GM12878 (cell line): Measurements from ENCODE around the gene PRDM8. TPM values are rescaled to one million over a fixed set of nuclear protein-coding genes. Genes with fewer than 3 reads are reported as not detected.

Source experiments
- ATAC-seq: fragments of 200-7000 bp; cut with Tn5 transposase; 3 replicates; pipeline ENCODE4 v1.9.1; 2020; ENCODE audit warnings: mild to moderate bottlenecking, moderate library complexity
- BruUV-seq: library from RNA; stranded (reverse); fragments of 400-500 nt; replicated peaks from 2 replicates; lab custom pipeline; 2021; lab: Mats Ljungman, UMichigan
- CTCF ChIA-PET: fragments of 300-600 bp; sonication (Branson Sonifier 250); formaldehyde crosslinking; extraction: SDS; loops from one replicate; lab custom pipeline; 2021; ENCODE audit warnings: inconsistent platforms; lab: Yijun Ruan, JAX
- POLR2A ChIA-PET: fragments of 350-600 bp; formaldehyde crosslinking; extraction: SDS; loops from one replicate; lab custom pipeline; 2021; ENCODE audit warnings: inconsistent platforms; lab: Charles Lee
- RAD21 ChIA-PET: fragments of 300-600 bp; sonication (Branson Sonifier 250); formaldehyde crosslinking; loops from one replicate; lab custom pipeline; 2023; ENCODE audit warnings: antibody characterized with exemption; ENCODE audit not compliant: unreplicated experiment; lab: Charles Lee
- SMC1A ChIA-PET: fragments of 300-600 bp; sonication (Branson Sonifier 250); formaldehyde crosslinking; loops from one replicate; lab custom pipeline; 2023; ENCODE audit not compliant: unreplicated experiment, uncharacterized antibody; lab: Charles Lee
- DNase-seq: peaks from one replicate; pipeline ENCODE4 v3.0.0-alpha.2; 2011; ENCODE audit warnings: low read depth, low spot score
- FAIRE-seq: peaks from 3 replicates; lab custom pipeline; 2011; peaks lifted over from hg19 to GRCh38; lab: Jason Lieb, UNC
- H2AFZ ChIP-seq: 2 replicates; pipeline ENCODE4 v1.6.0; 2011; ENCODE audit warnings: low read depth, low read length, control low read depth; ENCODE audit not compliant: control insufficient read depth
- H3K27ac ChIP-seq: 2 replicates; pipeline ENCODE4 v1.5.1; 2011; ENCODE audit warnings: control low read depth; ENCODE audit not compliant: control insufficient read depth, insufficient read depth
- H3K27me3 ChIP-seq, 2 experiments: replicated peaks in 1 of 2; 2 replicates each; pipeline versions ENCODE4 v1.6.0 to v1.6.1; 2011; ENCODE audit warnings: low read length in 1 of 2; ENCODE audit not compliant: control insufficient read depth in 2 of 2, insufficient read depth in 2 of 2
- H3K36me3 ChIP-seq, 2 experiments: 2 replicates each; pipeline ENCODE4 v1.5.1; 2011; ENCODE audit warnings: low read length in 1 of 2; ENCODE audit not compliant: control insufficient read depth in 2 of 2, insufficient read depth in 2 of 2
- H3K4me1 ChIP-seq: 2 replicates; pipeline ENCODE4 v1.6.1; 2011; ENCODE audit warnings: mild to moderate bottlenecking, low read length, moderate library complexity, mixed read lengths; ENCODE audit not compliant: control insufficient read depth, insufficient read depth
- H3K4me2 ChIP-seq: 2 replicates; pipeline ENCODE4 v1.6.0; 2011; ENCODE audit warnings: control low read depth; ENCODE audit not compliant: control insufficient read depth, insufficient read depth
- H3K4me3 ChIP-seq: fragments of 200-600 bp; sonication (generic); 2 replicates; pipeline ENCODE4 v1.5.1; 2016
- H3K79me2 ChIP-seq: 2 replicates; pipeline ENCODE4 v1.6.0; 2011; ENCODE audit warnings: low read length; ENCODE audit not compliant: control insufficient read depth, insufficient read depth
- H3K9ac ChIP-seq: 2 replicates; pipeline ENCODE4 v1.8.0; 2011; ENCODE audit warnings: low read length, control low read depth, mixed read lengths; ENCODE audit not compliant: control insufficient read depth, insufficient read depth
- H3K9me3 ChIP-seq: replicated peaks from 3 replicates; pipeline ENCODE4 v1.5.1; 2011; ENCODE audit warnings: mild to moderate bottlenecking, low read length; ENCODE audit not compliant: control insufficient read depth, insufficient read depth
- H4K20me1 ChIP-seq: 2 replicates; pipeline ENCODE4 v1.6.0; 2011; ENCODE audit not compliant: control insufficient read depth, insufficient read depth
- FOXM1 ChIP-seq: IDR thresholded peaks from 2 replicates; pipeline ENCODE4 v1.6.1; 2012; ENCODE audit warnings: low read depth, mild to moderate bottlenecking, inconsistent platforms, low read length, moderate library complexity
- RBBP5 ChIP-seq: fragments of 200-600 bp; sonication (generic); conservative IDR thresholded peaks from 2 replicates; pipeline ENCODE4 v1.6.1; 2016
- SUZ12 ChIP-seq: fragments of 200-600 bp; sonication (generic); IDR thresholded peaks from one replicate; pipeline ENCODE4 v1.6.1; 2018; ENCODE audit warnings: antibody characterized with exemption, mild to moderate bottlenecking; ENCODE audit not compliant: unreplicated experiment
- TBL1XR1 ChIP-seq: IDR thresholded peaks from 2 replicates; pipeline ENCODE4 v1.6.1; 2012; ENCODE audit warnings: low read depth, low read length, improper control_type of control experiment
- WGBS: methylation state at CpG from one replicate; pipeline ENCODE4 v1.1.6; 2016; ENCODE audit warnings: low lambda C conversion rate; ENCODE audit not compliant: insufficient replicate concordance, insufficient coverage; ENCODE audit errors: missing lambda C conversion rate; 5-methylcytosine and 5-hydroxymethylcytosine counted together
- in situ Hi-C: fragments of 300-500 bp; cut with MboI; formaldehyde crosslinking; loops from 9 replicates; pipeline ENCODE4 v1.14.3; 2018; ENCODE audit warnings: mixed read lengths
- intact Hi-C: fragments of 100-400 bp; cut with micrococcal nuclease; formaldehyde crosslinking; loops from one replicate; pipeline ENCODE4 v1.14.2; 2022; ENCODE audit not compliant: unreplicated experiment
- polyA plus RNA-seq, 11 experiments: library from polyadenylated mRNA; depleted of rRNA in 4 of 11; unstranded in 6 of 11; stranded (reverse) in 5 of 11; fragments of >200 nt; fragmentation: Nextera tagmentation in 4 of 11; fragmentation: Illumina TruSeq in 1 of 11; extraction: Ambion mirVana in 4 of 11; extraction: Trizol in 1 of 11; gene quantifications; 1 replicate in 1 of 11; 2 replicates in 10 of 11; pipeline versions ENCODE4 v1.2.1 to v1.2.3, GENCODE V29; 2011 to 2016; ENCODE audit warnings: inconsistent platforms in 2 of 11, missing spikeins in 2 of 11, low read depth in 1 of 11
- total RNA-seq, 4 experiments: library from RNA; depleted of rRNA in 3 of 4; stranded (reverse); fragments of >200 nt in 3 of 4; fragmentation: Illumina TruSeq in 1 of 4; extraction: Trizol in 1 of 4; gene quantifications; 2 replicates each; pipeline versions ENCODE4 v1.2.1 to v1.2.3, GENCODE V29; 2013 to 2021
- TF ChIP-seq, protein P1 (sequence below): fragments of 450-650 bp; IDR thresholded peaks from 2 replicates; pipeline ENCODE4 v1.6.1; 2017; ENCODE audit warnings: low read depth, mild to moderate bottlenecking, moderate library complexity
- TF ChIP-seq, protein P2 (sequence below): fragments of 450-650 bp; IDR thresholded peaks from 2 replicates; pipeline ENCODE4 v1.6.1; 2018; ENCODE audit warnings: borderline replicate concordance, mild to moderate bottlenecking; ENCODE audit not compliant: partially characterized antibody
- TF ChIP-seq, protein P3 (sequence below): fragments of 450-650 bp; IDR thresholded peaks from 2 replicates; pipeline ENCODE4 v1.6.1; 2014; ENCODE audit warnings: mild to moderate bottlenecking

PRDM8 gene
- total and polyA plus RNA-seq, 10 of the 15 experiments (the other 5 are each of a cell fraction or from before 2014, with no cell fraction given) = 0.09 to 1.6 (median 0.40) TPM

GRCh38 chr4:80196259-80196921 is 913 bp upstream of the PRDM8 start (continued):
- TF ChIP-seq RBBP5 = no peak

- Histone ChIP-seq H2AFZ (no peak overlapping the region), H3K4me2 (no peak overlapping the region), H3K27ac (no peak overlapping the region), H3K4me3 (no peak overlapping the region), H3K9ac (no peak overlapping the region), H3K9me3 (no peaks in the 10 kb centered on the region), H3K27me3 (peaks cover 0 to 18% of the 10 kb centered on the region in 2 experiments; a peak in 3 of 4 replicates), H4K20me1 (no peaks in the 10 kb centered on the region), H3K36me3 (no peaks in the 10 kb centered on the region), H3K79me2 (no peaks in the 10 kb centered on the region), H3K4me1 (no peaks in the 10 kb centered on the region)
- WGBS = 25% methylated on average over 45 of the region's 45 CpGs
- in situ Hi-C loops = no loop called here
- no TSS peak for BruUV-seq
- ATAC-seq (no peak), FAIRE-seq (no peak), DNase-seq (no peak)
- ChIA-PET RAD21 (interaction anchor here (0.8 kb wide), 1 partner anchor 22 kb away, joined by 4 read pairs; no protein-coding TSS in a partner anchor), CTCF (no interaction called here), POLR2A (no interaction called here), SMC1A (interaction anchor here (1.0 to 1.3 kb wide), 2 partner anchors 11 to 16 kb away, joined by 3 read pairs; no protein-coding TSS in a partner anchor)
- TF ChIP-seq RBBP5 (no peak), TBL1XR1 (no peak), FOXM1 (no peak), SUZ12 (peak; percentile 49)
- TF ChIP-seq, protein P1, sequence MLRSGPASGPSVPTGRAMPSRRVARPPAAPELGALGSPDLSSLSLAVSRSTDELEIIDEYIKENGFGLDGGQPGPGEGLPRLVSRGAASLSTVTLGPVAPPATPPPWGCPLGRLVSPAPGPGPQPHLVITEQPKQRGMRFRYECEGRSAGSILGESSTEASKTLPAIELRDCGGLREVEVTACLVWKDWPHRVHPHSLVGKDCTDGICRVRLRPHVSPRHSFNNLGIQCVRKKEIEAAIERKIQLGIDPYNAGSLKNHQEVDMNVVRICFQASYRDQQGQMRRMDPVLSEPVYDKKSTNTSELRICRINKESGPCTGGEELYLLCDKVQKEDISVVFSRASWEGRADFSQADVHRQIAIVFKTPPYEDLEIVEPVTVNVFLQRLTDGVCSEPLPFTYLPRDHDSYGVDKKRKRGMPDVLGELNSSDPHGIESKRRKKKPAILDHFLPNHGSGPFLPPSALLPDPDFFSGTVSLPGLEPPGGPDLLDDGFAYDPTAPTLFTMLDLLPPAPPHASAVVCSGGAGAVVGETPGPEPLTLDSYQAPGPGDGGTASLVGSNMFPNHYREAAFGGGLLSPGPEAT = no peak
- TF ChIP-seq, protein P2, sequence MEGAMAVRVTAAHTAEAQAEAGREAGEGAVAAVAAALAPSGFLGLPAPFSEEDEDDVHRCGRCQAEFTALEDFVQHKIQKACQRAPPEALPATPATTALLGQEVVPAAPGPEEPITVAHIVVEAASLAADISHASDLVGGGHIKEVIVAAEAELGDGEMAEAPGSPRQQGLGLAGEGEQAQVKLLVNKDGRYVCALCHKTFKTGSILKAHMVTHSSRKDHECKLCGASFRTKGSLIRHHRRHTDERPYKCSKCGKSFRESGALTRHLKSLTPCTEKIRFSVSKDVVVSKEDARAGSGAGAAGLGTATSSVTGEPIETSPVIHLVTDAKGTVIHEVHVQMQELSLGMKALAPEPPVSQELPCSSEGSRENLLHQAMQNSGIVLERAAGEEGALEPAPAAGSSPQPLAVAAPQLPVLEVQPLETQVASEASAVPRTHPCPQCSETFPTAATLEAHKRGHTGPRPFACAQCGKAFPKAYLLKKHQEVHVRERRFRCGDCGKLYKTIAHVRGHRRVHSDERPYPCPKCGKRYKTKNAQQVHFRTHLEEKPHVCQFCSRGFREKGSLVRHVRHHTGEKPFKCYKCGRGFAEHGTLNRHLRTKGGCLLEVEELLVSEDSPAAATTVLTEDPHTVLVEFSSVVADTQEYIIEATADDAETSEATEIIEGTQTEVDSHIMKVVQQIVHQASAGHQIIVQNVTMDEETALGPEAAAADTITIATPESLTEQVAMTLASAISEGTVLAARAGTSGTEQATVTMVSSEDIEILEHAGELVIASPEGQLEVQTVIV = no peak
- TF ChIP-seq, protein P3, sequence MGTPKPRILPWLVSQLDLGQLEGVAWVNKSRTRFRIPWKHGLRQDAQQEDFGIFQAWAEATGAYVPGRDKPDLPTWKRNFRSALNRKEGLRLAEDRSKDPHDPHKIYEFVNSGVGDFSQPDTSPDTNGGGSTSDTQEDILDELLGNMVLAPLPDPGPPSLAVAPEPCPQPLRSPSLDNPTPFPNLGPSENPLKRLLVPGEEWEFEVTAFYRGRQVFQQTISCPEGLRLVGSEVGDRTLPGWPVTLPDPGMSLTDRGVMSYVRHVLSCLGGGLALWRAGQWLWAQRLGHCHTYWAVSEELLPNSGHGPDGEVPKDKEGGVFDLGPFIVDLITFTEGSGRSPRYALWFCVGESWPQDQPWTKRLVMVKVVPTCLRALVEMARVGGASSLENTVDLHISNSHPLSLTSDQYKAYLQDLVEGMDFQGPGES = no peak
- intact Hi-C loops = no loop called here
Observed at GRCh38 chr4:80197601-80198440, 518 bp downstream of the PRDM8 start.
